H1 (cell line): ENCODE results near the gene CACNA1C. TPM values are rescaled to one million over a fixed set of nuclear protein-coding genes. Genes with fewer than 3 reads are reported as not detected.

Experiments used
- CTCF ChIA-PET: fragments of 300-600 bp; sonication (Branson Sonifier 250); formaldehyde crosslinking; loops from one replicate; lab custom pipeline; 2021; ENCODE audit not compliant: partially characterized antibody; lab: Charles Lee
- POLR2A ChIA-PET: fragments of 300-600 bp; sonication (Branson Sonifier 250); formaldehyde crosslinking; loops from one replicate; lab custom pipeline; 2021; ENCODE audit warnings: inconsistent platforms; ENCODE audit not compliant: partially characterized antibody; lab: Charles Lee
- DNase-seq, 2 experiments: peaks; one replicate each; pipeline versions ENCODE4 v3.0.0 to v3.0.0-alpha.2; 2010 to 2022; ENCODE audit warnings: low spot score in 2 of 2, low read depth in 1 of 2, mixed read lengths in 1 of 2
- FAIRE-seq: peaks from 2 replicates; lab custom pipeline; 2011; peaks lifted over from hg19 to GRCh38; lab: Jason Lieb, UNC
- H2AFZ ChIP-seq: 2 replicates; pipeline ENCODE4 v1.8.1; 2012; ENCODE audit warnings: low read length, inconsistent platforms
- H2AK5ac ChIP-seq: 2 replicates; pipeline ENCODE4 v1.6.1; 2013; ENCODE audit warnings: low read depth, low read length
- H2BK120ac ChIP-seq: replicated peaks from 2 replicates; pipeline ENCODE3; 2013; ENCODE audit warnings: low read depth, low read length, inconsistent platforms
- H2BK12ac ChIP-seq: 2 replicates; pipeline ENCODE4 v1.6.1; 2013; ENCODE audit warnings: low read depth, low read length
- H2BK15ac ChIP-seq: 2 replicates; pipeline ENCODE4 v1.6.1; 2013; ENCODE audit warnings: low read length
- H2BK20ac ChIP-seq: 2 replicates; pipeline ENCODE4 v1.6.1; 2013; ENCODE audit warnings: low read length
- H2BK5ac ChIP-seq: 2 replicates; pipeline ENCODE4 v1.6.1; 2013; ENCODE audit warnings: low read depth, low read length
- H3K14ac ChIP-seq: 2 replicates; pipeline ENCODE4 v1.6.1; 2013; ENCODE audit warnings: inconsistent platforms; ENCODE audit not compliant: insufficient read length
- H3K18ac ChIP-seq: 2 replicates; pipeline ENCODE4 v1.6.1; 2013; ENCODE audit warnings: low read length; ENCODE audit errors: extremely low read depth
- H3K23ac ChIP-seq: 2 replicates; pipeline ENCODE4 v1.6.1; 2013; ENCODE audit warnings: inconsistent platforms; ENCODE audit not compliant: insufficient read length
- H3K23me2 ChIP-seq: 2 replicates; pipeline ENCODE4 v1.6.1; 2013; ENCODE audit warnings: low read depth, low read length
- H3K27ac ChIP-seq: 2 replicates; pipeline ENCODE4 v1.6.1; 2011; ENCODE audit warnings: low read depth, low read length, inconsistent platforms
- H3K27me3 ChIP-seq, 4 experiments: replicated peaks in 1 of 4; 1 replicate in 1 of 4; 2 replicates in 3 of 4; pipeline versions ENCODE4 v1.6.1 to v1.8.1; 2011 to 2013; ENCODE audit warnings: low read length in 3 of 4, mild to moderate bottlenecking in 3 of 4, inconsistent platforms in 2 of 4, mixed read lengths in 2 of 4, moderate library complexity in 1 of 4; ENCODE audit not compliant: control insufficient read depth in 3 of 4, insufficient read depth in 3 of 4; ENCODE audit errors: extremely low read depth in 1 of 4
- H3K36me3 ChIP-seq, 4 experiments: 2 replicates each; pipeline versions ENCODE4 v1.6.1 to v1.8.1; 2011 to 2013; ENCODE audit warnings: mild to moderate bottlenecking in 4 of 4, low read length in 3 of 4, moderate library complexity in 2 of 4, control low read depth in 1 of 4, inconsistent platforms in 1 of 4; ENCODE audit not compliant: insufficient read depth in 4 of 4, control insufficient read depth in 2 of 4
- H3K4ac ChIP-seq: replicated peaks from 2 replicates; pipeline ENCODE3; 2013; ENCODE audit warnings: low read length, low read depth, mixed read lengths, inconsistent platforms; ENCODE audit not compliant: insufficient read length
- H3K4me1 ChIP-seq, 4 experiments: replicated peaks in 1 of 4; 1 replicate in 1 of 4; 2 replicates in 3 of 4; pipeline versions ENCODE4 v1.6.1 to v1.8.1; 2011 to 2013; ENCODE audit warnings: low read length in 3 of 4, inconsistent platforms in 2 of 4, mixed read lengths in 1 of 4; ENCODE audit not compliant: insufficient read depth in 4 of 4, control insufficient read depth in 3 of 4
- H3K4me2 ChIP-seq, 2 experiments: 2 replicates each; pipeline versions ENCODE4 v1.6.1 to v1.8.1; 2011 to 2013; ENCODE audit warnings: low read depth in 2 of 2, low read length in 2 of 2, control low read depth in 1 of 2, inconsistent platforms in 1 of 2, mild to moderate bottlenecking in 1 of 2; ENCODE audit not compliant: insufficient read depth in 1 of 2
- H3K4me3 ChIP-seq, 4 experiments: fragments of 200-600, 300-600 bp in 1 of 4; sonication (generic), shearing (Covaris generic), sonication (Bioruptor Twin) in 1 of 4; 2 replicates each; pipeline versions ENCODE4 v1.5.1 to v1.8.1; 2011 to 2016; ENCODE audit warnings: low read length in 4 of 4, low read depth in 3 of 4, control low read depth in 2 of 4, inconsistent platforms in 2 of 4, mild to moderate bottlenecking in 2 of 4, mixed read lengths in 1 of 4, moderate library complexity in 1 of 4; ENCODE audit not compliant: insufficient read depth in 2 of 4; ENCODE audit errors: extremely low read depth in 1 of 4
- H3K56ac ChIP-seq: replicated peaks from 2 replicates; pipeline ENCODE3; 2013; ENCODE audit warnings: low read depth, mild to moderate bottlenecking, mixed read lengths, low read length, inconsistent platforms; ENCODE audit not compliant: insufficient read length
- H3K79me1 ChIP-seq: 2 replicates; pipeline ENCODE4 v1.6.1; 2013; ENCODE audit warnings: low read depth, low read length, control low read depth
- H3K79me2 ChIP-seq, 2 experiments: 2 replicates each; pipeline versions ENCODE4 v1.6.1 to v1.8.1; 2012 to 2013; ENCODE audit warnings: low read length in 2 of 2, mild to moderate bottlenecking in 2 of 2, inconsistent platforms in 1 of 2; ENCODE audit not compliant: insufficient read depth in 2 of 2, control insufficient read depth in 1 of 2
- H3K9ac ChIP-seq, 4 experiments: replicated peaks in 1 of 4; 1 replicate in 1 of 4; 2 replicates in 3 of 4; pipeline versions ENCODE4 v1.6.1 to v1.8.1; 2011 to 2013; ENCODE audit warnings: low read depth in 3 of 4, low read length in 3 of 4, control low read depth in 2 of 4, mild to moderate bottlenecking in 2 of 4, moderate library complexity in 2 of 4, inconsistent platforms in 1 of 4; ENCODE audit errors: extremely low read depth in 1 of 4
- H3K9me3 ChIP-seq, 2 experiments: 2 replicates each; pipeline versions ENCODE4 v1.6.1 to v1.8.1; 2012 to 2013; ENCODE audit warnings: mild to moderate bottlenecking in 2 of 2, moderate library complexity in 2 of 2, control low read depth in 1 of 2, inconsistent platforms in 1 of 2, low read depth in 1 of 2, low read length in 1 of 2, mixed read lengths in 1 of 2; ENCODE audit not compliant: insufficient read depth in 2 of 2
- H4K20me1 ChIP-seq, 2 experiments: replicated peaks in 1 of 2; 2 replicates each; pipeline versions ENCODE3 to v1.8.1; 2011 to 2013; ENCODE audit warnings: inconsistent platforms in 2 of 2, low read length in 2 of 2, mild to moderate bottlenecking in 1 of 2; ENCODE audit not compliant: insufficient read depth in 2 of 2, control insufficient read depth in 1 of 2
- H4K5ac ChIP-seq: 2 replicates; pipeline ENCODE4 v1.6.1; 2013; ENCODE audit warnings: low read length, low read depth, mixed read lengths, inconsistent platforms; ENCODE audit not compliant: insufficient read length
- H4K8ac ChIP-seq: 2 replicates; pipeline ENCODE4 v1.8.0; 2013; ENCODE audit warnings: mild to moderate bottlenecking, moderate library complexity, low read length, inconsistent platforms; ENCODE audit not compliant: insufficient read depth; ENCODE audit errors: extremely low read depth
- H4K91ac ChIP-seq: replicated peaks from 2 replicates; pipeline ENCODE3; 2013; ENCODE audit warnings: low read length, mixed read lengths, inconsistent platforms; ENCODE audit not compliant: insufficient read length
- NANOG ChIP-seq: IDR thresholded peaks from 2 replicates; pipeline ENCODE4 v1.6.1; 2011; ENCODE audit warnings: low read length, low read depth, mild to moderate bottlenecking, inconsistent platforms; ENCODE audit not compliant: insufficient read depth, poor library complexity, severe bottlenecking
- POU5F1 ChIP-seq: IDR thresholded peaks from 2 replicates; pipeline ENCODE4 v1.6.1; 2011; ENCODE audit warnings: low read depth, mild to moderate bottlenecking, low read length, moderate library complexity
- RBBP5 ChIP-seq: IDR thresholded peaks from 2 replicates; pipeline ENCODE4 v1.7.1; 2012; ENCODE audit warnings: low read depth, mild to moderate bottlenecking, inconsistent platforms, low read length, moderate library complexity, borderline replicate concordance
- WGBS, 2 experiments: shearing (Covaris generic) in 1 of 2; methylation state at CpG; one replicate each; pipeline versions ENCODE4 v1.1.6 to v1.1.7; 2013 to 2015; ENCODE audit warnings: low lambda C conversion rate in 2 of 2, mixed read lengths in 2 of 2, inconsistent platforms in 1 of 2, low coverage in 1 of 2, missing lambda C conversion rate in 1 of 2; ENCODE audit not compliant: insufficient replicate concordance in 2 of 2, insufficient coverage in 1 of 2, insufficient read length in 1 of 2; ENCODE audit errors: extremely low coverage in 1 of 2, missing lambda C conversion rate in 1 of 2; 5-methylcytosine and 5-hydroxymethylcytosine counted together
- polyA plus RNA-seq, 7 experiments: library from polyadenylated mRNA; depleted of rRNA in 3 of 7; stranded (reverse) in 5 of 7; unstranded in 2 of 7; fragments of >200 nt in 5 of 7; fragments of 200-250 nt in 2 of 7; gene quantifications; 1 replicate in 5 of 7; 2 replicates in 1 of 7; 4 replicates in 1 of 7; pipeline versions ENCODE4 v1.2.1 to v1.2.3, GENCODE V29; 2011 to 2013; ENCODE audit warnings: missing spikeins in 2 of 7, mixed read lengths in 2 of 7
- total RNA-seq: library from RNA; stranded (reverse); fragmentation: NEBNext Ultra II Directional; extraction: Animal tissue kit (Norgen Biotek cat#: 25700); gene quantifications from 2 replicates; pipeline ENCODE4 v1.2.1, GENCODE V29; 2021

The CACNA1C gene
- total and polyA plus RNA-seq, 2 of the 8 experiments (the other 6 are each of a cell fraction or from before 2014, with no cell fraction given): 1.3 TPM

GRCh38 chr12:2336409-2336829 lies 283.6 kb downstream of the CACNA1C start:
- FAIRE-seq: no peak
- 92% methylated on average over 5 of the region's 5 CpGs; no CpG with 5 or more reads in 1 of the 2 experiments for WGBS, 2 experiments

More at GRCh38 chr12:2336409-2336829, 283.6 kb downstream of the CACNA1C start:
- H3K14ac ChIP-seq: no peak overlapping the region
- no peaks in the 10 kb centered on the region for H3K23me2 ChIP-seq
- ChIA-PET CTCF (interaction anchor here (0.6 to 2.4 kb wide), 4 partner anchors 32 to 243 kb away, joined by 3 to 6 read pairs (median 3); no protein-coding TSS in a partner anchor), POLR2A (no interaction called here)
- no peak overlapping the region for H3K23ac ChIP-seq
- no peak overlapping the region for H2BK120ac ChIP-seq
- no peak overlapping the region for H4K5ac ChIP-seq
- H4K20me1 ChIP-seq: no peaks in the 10 kb centered on the region
- no peak overlapping the region for H2BK12ac ChIP-seq
- no peak overlapping the region for H3K18ac ChIP-seq
- TF ChIP-seq RBBP5 (no peak), POU5F1 (no peak), NANOG (no peak)
- no peak overlapping the region for H2BK20ac ChIP-seq
- no peak for DNase-seq
- no peak overlapping the region for H2BK5ac ChIP-seq
- H3K79me1 ChIP-seq: no peaks in the 10 kb centered on the region
- no peak overlapping the region for H4K91ac ChIP-seq
- H3K56ac ChIP-seq: no peak overlapping the region
- no peak overlapping the region for H2BK15ac ChIP-seq
- H4K8ac ChIP-seq: no peak overlapping the region
- H3K4me2 ChIP-seq: no peak overlapping the region
- H3K27me3 ChIP-seq: no peaks in the 10 kb centered on the region
- H3K79me2 ChIP-seq: no peaks in the 10 kb centered on the region
- H3K4me1 ChIP-seq: no peaks in the 10 kb centered on the region; a peak in 1 of 7 replicates
- no peak overlapping the region for H2AFZ ChIP-seq
- H2AK5ac ChIP-seq: no peak overlapping the region
- H3K4me3 ChIP-seq: no peak overlapping the region
- H3K36me3 ChIP-seq: no peaks in the 10 kb centered on the region
- no peak overlapping the region for H3K9ac ChIP-seq
- no peak overlapping the region for H3K27ac ChIP-seq
- no peak overlapping the region for H3K4ac ChIP-seq
- H3K9me3 ChIP-seq: no peaks in the 10 kb centered on the region
